HCT116 (cell line): ENCODE data around the gene CTNNA2.

Experiments used
- EGR1 ChIP-seq: IDR thresholded peaks from 2 replicates; pipeline ENCODE4 v1.6.1; 2012; ENCODE audit warnings: low read depth
- EZH2 ChIP-seq: fragments of 200-600 bp; sonication (generic); IDR thresholded peaks from 2 replicates; pipeline ENCODE4 v1.6.1; 2017; ENCODE audit warnings: antibody characterized with exemption, mixed run types
- EZH2phosphoT487 ChIP-seq: fragments of 200-600 bp; IDR thresholded peaks from 2 replicates; pipeline ENCODE4 v1.6.1; 2018; ENCODE audit warnings: antibody characterized with exemption, borderline replicate concordance
- POLR2A ChIP-seq: IDR thresholded peaks from 2 replicates; pipeline ENCODE4 v1.7.0; 2011; ENCODE audit warnings: borderline replicate concordance; ENCODE audit not compliant: insufficient read depth, insufficient read length; ENCODE audit errors: extremely low read depth
- POLR2AphosphoS5 ChIP-seq: IDR thresholded peaks from 2 replicates; pipeline ENCODE4 v1.6.1; 2011; ENCODE audit warnings: mild to moderate bottlenecking, low read depth, low read length, moderate library complexity
- RAD21 ChIP-seq: IDR thresholded peaks from 2 replicates; pipeline ENCODE4 v1.6.1; 2012; ENCODE audit warnings: low read depth, mild to moderate bottlenecking
- ZNF274 ChIP-seq: fragments of 200-500 bp; sonication (Bioruptor generic); IDR thresholded peaks from 2 replicates; pipeline ENCODE4 v1.6.1; 2014; ENCODE audit warnings: mild to moderate bottlenecking, low read depth, low read length, inconsistent platforms
- TF ChIP-seq, protein P1 (sequence below), 3 experiments: fragments of 200-600 bp in 1 of 3; sonication (generic) in 1 of 3; IDR thresholded peaks in 2 of 3; conservative IDR thresholded peaks in 1 of 3; 2 replicates each; pipeline ENCODE4 v1.5.1; 2012 to 2017; ENCODE audit warnings: low read depth in 2 of 3, low read length in 2 of 3, antibody characterized with exemption in 1 of 3, borderline replicate concordance in 1 of 3, control low read depth in 1 of 3, mild to moderate bottlenecking in 1 of 3, mixed read lengths in 1 of 3, mixed run types in 1 of 3, moderate library complexity in 1 of 3; ENCODE audit not compliant: insufficient read depth in 1 of 3

DNA sequence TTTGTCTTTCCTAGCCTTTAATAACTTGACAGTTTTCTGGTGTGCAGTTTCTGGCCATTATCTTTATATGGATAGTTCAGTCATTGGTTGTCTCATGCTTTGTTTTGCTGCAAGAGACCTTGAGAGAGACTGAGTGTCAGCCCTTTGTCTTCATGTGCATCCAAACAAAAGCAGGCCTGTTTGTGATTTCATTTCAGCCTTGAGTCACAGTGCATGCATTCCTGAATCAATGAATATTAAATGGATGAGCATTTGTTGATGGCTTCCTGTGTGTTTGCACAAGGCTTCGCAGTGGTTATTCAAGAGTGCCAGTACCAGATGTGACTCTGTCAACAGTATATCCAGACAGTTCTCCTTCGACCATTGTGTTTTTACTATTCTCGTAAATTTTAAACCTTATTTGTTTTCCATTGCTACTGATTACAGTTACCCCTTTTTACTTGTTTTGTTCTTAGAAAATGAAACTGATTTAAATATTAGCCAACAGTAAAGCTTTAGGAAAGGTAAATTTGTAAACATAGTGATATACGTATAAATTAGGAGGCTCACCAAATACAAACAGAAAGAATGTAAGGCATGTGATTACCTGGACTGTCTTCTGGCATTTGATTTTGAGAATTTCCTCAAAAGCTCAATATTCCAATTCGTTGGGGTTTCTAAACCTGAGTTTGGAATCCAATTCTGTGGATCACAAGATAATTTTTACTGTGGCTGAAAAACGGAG lies 319.8 kb downstream of the CTNNA2 start:
- TF ChIP-seq, protein P1, sequence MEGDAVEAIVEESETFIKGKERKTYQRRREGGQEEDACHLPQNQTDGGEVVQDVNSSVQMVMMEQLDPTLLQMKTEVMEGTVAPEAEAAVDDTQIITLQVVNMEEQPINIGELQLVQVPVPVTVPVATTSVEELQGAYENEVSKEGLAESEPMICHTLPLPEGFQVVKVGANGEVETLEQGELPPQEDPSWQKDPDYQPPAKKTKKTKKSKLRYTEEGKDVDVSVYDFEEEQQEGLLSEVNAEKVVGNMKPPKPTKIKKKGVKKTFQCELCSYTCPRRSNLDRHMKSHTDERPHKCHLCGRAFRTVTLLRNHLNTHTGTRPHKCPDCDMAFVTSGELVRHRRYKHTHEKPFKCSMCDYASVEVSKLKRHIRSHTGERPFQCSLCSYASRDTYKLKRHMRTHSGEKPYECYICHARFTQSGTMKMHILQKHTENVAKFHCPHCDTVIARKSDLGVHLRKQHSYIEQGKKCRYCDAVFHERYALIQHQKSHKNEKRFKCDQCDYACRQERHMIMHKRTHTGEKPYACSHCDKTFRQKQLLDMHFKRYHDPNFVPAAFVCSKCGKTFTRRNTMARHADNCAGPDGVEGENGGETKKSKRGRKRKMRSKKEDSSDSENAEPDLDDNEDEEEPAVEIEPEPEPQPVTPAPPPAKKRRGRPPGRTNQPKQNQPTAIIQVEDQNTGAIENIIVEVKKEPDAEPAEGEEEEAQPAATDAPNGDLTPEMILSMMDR (IDR thresholded peaks at IDR 0.05 in 2 of 3, conservative IDR thresholded peaks at IDR 0.05 in 1 of 3; ENCODE audit: borderline replicate concordance in 1 of 3, insufficient read depth in 1 of 3, low read depth in 2 of 3, low read length in 2 of 3), result no peak
- TF ChIP-seq POLR2AphosphoS5 (no peak), POLR2A (no peak), EZH2 (no peak), EZH2phosphoT487 (no peak), ZNF274 (no peak), RAD21 (no peak), EGR1 (no peak)
